Mesendoderm (in vitro differentiated cells): ENCODE results near the gene AMBP.
"Not testable (repeated sequence)": the region's sequence is repeated elsewhere in the genome, so short reads cannot be mapped to it uniquely, and the experiment has no call there.

Experiments
- DNase-seq: peaks from one replicate; pipeline ENCODE4 v3.0.0; 2013
- H2AK5ac ChIP-seq: 2 replicates; pipeline ENCODE4 v1.6.1; 2013; ENCODE audit warnings: low read length, inconsistent platforms
- H2BK120ac ChIP-seq: 2 replicates; pipeline ENCODE4 v1.6.1; 2013; ENCODE audit warnings: low read depth, mild to moderate bottlenecking, low read length, moderate library complexity, mixed read lengths
- H2BK15ac ChIP-seq: replicated peaks from 2 replicates; pipeline ENCODE4 v1.6.1; 2013; ENCODE audit warnings: low read depth, mild to moderate bottlenecking, moderate library complexity
- H2BK5ac ChIP-seq: 2 replicates; pipeline ENCODE4 v1.6.1; 2013; ENCODE audit warnings: low read length, inconsistent platforms
- H3K18ac ChIP-seq: 2 replicates; pipeline ENCODE4 v1.6.1; 2013; ENCODE audit warnings: mild to moderate bottlenecking, low read length, mixed read lengths
- H3K23ac ChIP-seq: one replicate; pipeline ENCODE4 v1.6.1; 2013; ENCODE audit warnings: low read length
- H3K27ac ChIP-seq: 2 replicates; pipeline ENCODE4 v1.5.1; 2013; ENCODE audit warnings: low read depth, mild to moderate bottlenecking, inconsistent platforms, low read length, moderate library complexity
- H3K27me3 ChIP-seq: 2 replicates; pipeline ENCODE4 v1.6.1; 2013; ENCODE audit warnings: low read length, control low read depth, mild to moderate bottlenecking, inconsistent platforms; ENCODE audit not compliant: insufficient read depth, poor library complexity
- H3K36me3 ChIP-seq: 2 replicates; pipeline ENCODE4 v1.6.1; 2013; ENCODE audit warnings: low read length, inconsistent platforms; ENCODE audit not compliant: control insufficient read depth, insufficient read depth
- H3K4ac ChIP-seq: one replicate; pipeline ENCODE4 v1.6.1; 2013; ENCODE audit warnings: low read depth, mild to moderate bottlenecking, low read length, moderate library complexity
- H3K4me1 ChIP-seq: 2 replicates; pipeline ENCODE4 v1.6.1; 2013; ENCODE audit warnings: low read depth, low read length, inconsistent platforms; ENCODE audit not compliant: control insufficient read depth
- H3K4me2 ChIP-seq: 2 replicates; pipeline ENCODE4 v1.6.1; 2013; ENCODE audit warnings: low read length
- H3K4me3 ChIP-seq: 2 replicates; pipeline ENCODE4 v1.5.1; 2013; ENCODE audit warnings: mild to moderate bottlenecking, low read length
- H3K56ac ChIP-seq: one replicate; pipeline ENCODE4 v1.6.1; 2013; ENCODE audit warnings: low read length
- H3K79me1 ChIP-seq: 2 replicates; pipeline ENCODE4 v1.6.1; 2013; ENCODE audit warnings: low read length, inconsistent platforms
- H3K79me2 ChIP-seq: 2 replicates; pipeline ENCODE4 v1.6.1; 2013; ENCODE audit warnings: mild to moderate bottlenecking, low read length; ENCODE audit not compliant: control insufficient read depth, insufficient read depth
- H3K9ac ChIP-seq: 2 replicates; pipeline ENCODE4 v1.6.1; 2013; ENCODE audit warnings: low read length, inconsistent platforms
- H4K5ac ChIP-seq: one replicate; pipeline ENCODE4 v1.6.1; 2013; ENCODE audit warnings: low read length
- H4K8ac ChIP-seq: one replicate; pipeline ENCODE4 v1.6.1; 2013; ENCODE audit warnings: low read depth, mild to moderate bottlenecking, control low read depth, low read length, moderate library complexity
- WGBS: extraction: QIAGEN DNeasy Blood & Tissue Kit; methylation state at CpG from one replicate; pipeline ENCODE4 v1.1.7; 2013; ENCODE audit warnings: low lambda C conversion rate, missing lambda C conversion rate; ENCODE audit not compliant: insufficient coverage; ENCODE audit errors: extremely low coverage; 5-methylcytosine and 5-hydroxymethylcytosine counted together

The AMBP gene

GRCh38 chr9:114085387-114085789, 7.3 kb upstream of the AMBP start:
- Histone ChIP-seq H4K8ac (no peak overlapping the region), H2BK15ac (no peak overlapping the region), H3K27ac (no peak overlapping the region), H3K4me2 (no peak overlapping the region), H3K23ac (no peak overlapping the region), H3K36me3 (no peaks in the 10 kb centered on the region), H3K4me1 (no peaks in the 10 kb centered on the region), H2AK5ac (no peak overlapping the region), H4K5ac (no peak overlapping the region), H3K4ac (no peak overlapping the region), H2BK120ac (no peak overlapping the region), H3K79me1 (no peaks in the 10 kb centered on the region), H3K18ac (no peak overlapping the region), H3K4me3 (no peak overlapping the region), H3K9ac (no peak overlapping the region), H3K27me3 (no peaks in the 10 kb centered on the region), H3K56ac (no peak overlapping the region), H2BK5ac (no peak overlapping the region), H3K79me2 (no peaks in the 10 kb centered on the region)
- DNase-seq: no peak
- WGBS: no CpG with 5 or more reads among the region's 9 CpGs

- H3K9ac ChIP-seq: no peak overlapping the region
- WGBS: no CpG with 5 or more reads among the region's 11 CpGs
- H3K79me2 ChIP-seq: no peaks in the 10 kb centered on the region
- no peak overlapping the region for H3K18ac ChIP-seq
- H3K27ac ChIP-seq: no peak overlapping the region
- H3K36me3 ChIP-seq: no peaks in the 10 kb centered on the region
- H3K4ac ChIP-seq: no peak overlapping the region
- H3K23ac ChIP-seq: no peak overlapping the region
- H2BK15ac ChIP-seq: no peak overlapping the region
- no peak overlapping the region for H2BK5ac ChIP-seq
- no peaks in the 10 kb centered on the region for H3K27me3 ChIP-seq
- H3K4me3 ChIP-seq: no peak overlapping the region
- no peaks in the 10 kb centered on the region for H3K4me1 ChIP-seq
- H2BK120ac ChIP-seq: no peak overlapping the region
- no peak overlapping the region for H3K4me2 ChIP-seq
- no peak overlapping the region for H3K56ac ChIP-seq
- DNase-seq: no peak
- no peaks in the 10 kb centered on the region for H3K79me1 ChIP-seq
- H4K8ac ChIP-seq: no peak overlapping the region
- no peak overlapping the region for H4K5ac ChIP-seq
- no peak overlapping the region for H2AK5ac ChIP-seq
Observed at GRCh38 chr9:114084282-114085073, 6.4 kb upstream of the AMBP start.

- no peak overlapping the region for H3K23ac ChIP-seq
- H3K4me1 ChIP-seq: no peaks in the 10 kb centered on the region
- H2AK5ac ChIP-seq: no peak overlapping the region
- H3K4ac ChIP-seq: no peak overlapping the region
- H3K79me2 ChIP-seq: no peaks in the 10 kb centered on the region
- no peak overlapping the region for H3K27ac ChIP-seq
- H3K27me3 ChIP-seq: no peaks in the 10 kb centered on the region
- no peak overlapping the region for H2BK120ac ChIP-seq
- H3K4me3 ChIP-seq: no peak overlapping the region
- no peak overlapping the region for H3K9ac ChIP-seq
- DNase-seq: no peak
- H3K36me3 ChIP-seq: no peaks in the 10 kb centered on the region
- WGBS: no CpG with 5 or more reads among the region's 6 CpGs
- no peak overlapping the region for H3K18ac ChIP-seq
- no peaks in the 10 kb centered on the region for H3K79me1 ChIP-seq
- no peak overlapping the region for H3K56ac ChIP-seq
- no peak overlapping the region for H2BK5ac ChIP-seq
- no peak overlapping the region for H4K5ac ChIP-seq
- no peak overlapping the region for H3K4me2 ChIP-seq
- H2BK15ac ChIP-seq: no peak overlapping the region
- no peak overlapping the region for H4K8ac ChIP-seq
Observed at GRCh38 chr9:114083666-114084065, 5.6 kb upstream of the AMBP start.

DNA sequence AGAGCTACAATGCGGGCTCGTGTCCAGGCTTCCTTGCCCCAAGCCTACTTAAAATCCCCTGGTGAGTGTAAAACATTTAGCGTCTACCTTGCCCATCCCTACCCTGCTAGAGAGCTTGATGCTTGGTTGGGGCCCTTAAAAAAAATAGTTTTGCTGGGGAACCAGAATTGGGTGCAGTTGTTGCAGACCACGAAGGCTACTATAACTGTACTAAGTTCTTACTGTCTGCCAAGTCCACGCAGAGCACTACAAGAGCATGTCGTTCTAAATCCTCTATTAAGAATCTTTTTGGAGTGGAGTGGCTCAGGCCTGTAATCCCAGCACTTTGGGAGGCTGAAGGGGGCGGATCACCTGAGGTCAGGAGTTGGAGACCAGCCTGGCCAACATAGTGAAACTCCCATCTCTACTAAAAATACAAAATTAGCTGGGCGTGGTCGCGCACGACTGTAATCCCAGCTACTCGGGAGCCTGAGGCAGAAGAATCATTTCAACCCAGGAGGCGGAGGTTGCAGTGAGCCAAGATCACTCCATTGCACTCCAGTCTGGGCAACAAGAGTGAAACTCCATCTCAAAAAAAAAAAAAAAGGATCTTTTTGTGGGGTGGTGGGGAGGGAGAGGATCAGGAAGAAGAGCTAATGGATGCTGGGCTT, 4.8 kb upstream of the AMBP start:
- not testable (repeated sequence) for H2AK5ac ChIP-seq, H2BK5ac ChIP-seq, H2BK120ac ChIP-seq, H3K23ac ChIP-seq, H3K4me1 ChIP-seq, H2BK15ac ChIP-seq, H4K8ac ChIP-seq, H3K79me2 ChIP-seq, H3K27me3 ChIP-seq, DNase-seq, H3K56ac ChIP-seq, H3K27ac ChIP-seq, H3K36me3 ChIP-seq, H3K4me2 ChIP-seq, H4K5ac ChIP-seq, H3K4ac ChIP-seq, H3K9ac ChIP-seq, H3K4me3 ChIP-seq, H3K79me1 ChIP-seq, H3K18ac ChIP-seq
- no CpG with 5 or more reads among the region's 13 CpGs for WGBS

DNA sequence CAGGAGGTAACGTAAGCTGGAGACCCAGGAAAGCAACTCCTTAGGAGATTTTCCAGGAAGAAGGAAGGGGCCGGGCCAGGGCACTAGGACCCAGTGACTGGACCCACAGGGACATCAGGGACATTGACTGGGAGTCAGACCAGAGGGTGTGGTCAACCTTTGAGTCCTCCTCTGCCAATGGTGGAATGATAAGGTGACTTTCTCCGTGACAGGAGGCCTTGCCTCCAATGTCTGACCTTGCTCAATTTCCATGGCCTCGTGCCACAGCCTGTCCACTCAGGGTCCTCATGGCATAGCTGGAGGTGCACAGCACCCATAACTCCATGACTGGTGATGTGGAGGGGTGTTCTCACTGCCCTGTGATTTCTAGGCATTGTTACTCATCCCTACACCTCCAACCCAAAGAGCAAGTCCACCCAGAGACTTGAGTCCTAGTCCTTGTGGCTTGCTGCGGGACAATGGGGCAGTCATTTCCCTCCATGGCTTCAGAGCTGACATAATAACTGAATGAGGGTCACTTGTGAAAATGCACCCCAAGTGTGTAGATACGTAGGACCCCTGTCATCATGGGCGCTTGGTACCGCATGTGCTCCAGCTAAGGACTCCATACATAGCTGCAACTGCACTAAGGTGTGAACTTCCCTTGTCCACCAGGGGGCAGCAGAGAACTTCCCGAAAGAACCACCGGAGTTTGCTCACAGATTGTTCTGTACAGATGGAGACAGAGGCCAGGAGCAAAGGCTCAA, 4.1 kb upstream of the AMBP start:
- Histone ChIP-seq H3K56ac (no peak overlapping the region), H2BK15ac (no peak overlapping the region), H3K27ac (no peak overlapping the region), H4K5ac (no peak overlapping the region), H3K4me2 (no peak overlapping the region), H3K4me1 (no peaks in the 10 kb centered on the region), H3K23ac (no peak overlapping the region), H3K27me3 (no peaks in the 10 kb centered on the region), H3K9ac (no peak overlapping the region), H3K18ac (no peak overlapping the region), H3K79me2 (no peaks in the 10 kb centered on the region), H2BK120ac (no peak overlapping the region), H3K4me3 (no peak overlapping the region), H3K36me3 (no peaks in the 10 kb centered on the region), H3K4ac (no peak overlapping the region), H3K79me1 (no peaks in the 10 kb centered on the region), H4K8ac (no peak overlapping the region), H2BK5ac (no peak overlapping the region), H2AK5ac (no peak overlapping the region)
- no CpG with 5 or more reads among the region's 10 CpGs for WGBS
- DNase-seq: peak; percentile 89
